SJSA1 (cell line): ENCODE results near the gene LGALS9. TPM values are rescaled to one million over a fixed set of nuclear protein-coding genes. Genes with fewer than 3 reads are reported as not detected.
"Not testable (repeated sequence)": the region's sequence is repeated elsewhere in the genome, so short reads cannot be mapped to it uniquely, and the experiment has no call there.

Source experiments
- DNase-seq, 2 experiments: peaks; one replicate each; pipeline ENCODE4 v3.0.0-alpha.2; 2015 to 2020; ENCODE audit warnings: low spot score in 2 of 2, low read depth in 1 of 2
- H3K27ac ChIP-seq: fragments of 250-450 bp; sonication (Bioruptor Pico); 2 replicates; pipeline ENCODE4 v1.5.1; 2020; ENCODE audit warnings: mild to moderate bottlenecking, moderate library complexity
- H3K27me3 ChIP-seq: fragments of 250-450 bp; sonication (Bioruptor Pico); replicated peaks from 2 replicates; pipeline ENCODE4 v1.5.1; 2020; ENCODE audit warnings: mild to moderate bottlenecking, moderate library complexity
- H3K36me3 ChIP-seq: fragments of 250-450 bp; sonication (Bioruptor Pico); 2 replicates; pipeline ENCODE4 v1.5.1; 2020; ENCODE audit warnings: mild to moderate bottlenecking
- H3K4me1 ChIP-seq: fragments of 250-450 bp; sonication (Bioruptor Pico); replicated peaks from 2 replicates; pipeline ENCODE4 v1.6.1; 2021; ENCODE audit warnings: mild to moderate bottlenecking
- H3K4me3 ChIP-seq: fragments of 250-450 bp; sonication (Bioruptor Pico); 2 replicates; pipeline ENCODE4 v1.5.1; 2020; ENCODE audit warnings: mild to moderate bottlenecking
- H3K9me3 ChIP-seq: fragments of 250-450 bp; sonication (Bioruptor Pico); replicated peaks from 2 replicates; pipeline ENCODE4 v1.5.1; 2020; ENCODE audit warnings: mild to moderate bottlenecking
- total RNA-seq: library from RNA; depleted of rRNA; stranded (reverse); fragments of >200 nt; shearing (Covaris generic); gene quantifications from 2 replicates; pipeline ENCODE4 v1.2.3, GENCODE V29; 2014; rRNA removed

LGALS9 gene
- total RNA-seq, 1 experiment from 2014 or later: 0.50 TPM

DNA sequence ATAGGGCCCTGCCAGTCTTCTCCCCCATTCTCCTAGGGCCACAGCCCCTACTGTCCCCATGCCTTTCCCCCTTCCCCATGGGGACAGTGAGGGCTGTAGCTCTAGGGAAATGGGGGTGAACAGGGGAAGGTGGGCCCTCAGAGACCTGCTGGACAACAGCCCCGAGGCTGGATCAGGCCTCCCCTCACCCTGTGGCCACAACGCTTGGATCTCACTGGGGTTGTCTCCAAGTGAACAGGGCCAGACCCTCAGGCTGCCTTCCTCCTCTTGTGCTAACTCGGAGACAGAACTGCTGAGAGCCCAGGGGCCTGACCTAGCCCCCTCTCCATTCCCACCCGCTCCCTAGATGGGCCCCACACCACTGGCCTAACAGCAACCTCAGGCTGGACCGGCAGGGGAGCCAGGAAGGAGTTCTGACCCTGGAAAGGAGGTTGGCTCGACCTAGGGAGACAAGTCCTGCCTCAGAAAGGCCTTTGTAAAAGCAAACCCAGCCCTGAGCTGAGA is 41.0 kb downstream of the LGALS9 start:
- DNase-seq, H3K9me3 ChIP-seq, H3K27me3 ChIP-seq, H3K4me3 ChIP-seq, H3K27ac ChIP-seq, H3K36me3 ChIP-seq, H3K4me1 ChIP-seq: not testable (repeated sequence)

DNA sequence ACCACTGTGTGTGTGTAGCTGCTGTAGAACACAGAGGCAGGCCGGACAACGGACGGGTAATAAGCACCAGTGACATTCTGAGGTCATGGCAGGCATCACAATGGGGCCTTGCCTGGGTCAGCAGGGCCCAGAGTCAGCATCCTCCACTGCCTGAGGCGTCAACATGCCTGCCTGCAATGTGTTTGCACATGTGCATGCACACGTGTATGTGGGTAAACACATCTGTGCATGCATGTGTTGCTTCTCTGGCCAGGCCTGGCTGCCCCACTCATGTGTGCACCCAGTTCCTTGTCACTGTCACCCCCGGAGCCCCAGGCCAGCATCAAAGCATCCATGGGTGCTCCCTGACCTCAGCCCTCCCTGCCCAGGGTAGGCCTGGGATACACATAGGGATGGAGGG is 43.3 kb downstream of the LGALS9 start:
- Histone ChIP-seq H3K27ac (no peak overlapping the region), H3K27me3 (no peaks in the 10 kb centered on the region), H3K9me3 (no peaks in the 10 kb centered on the region), H3K4me3 (no peak overlapping the region), H3K4me1 (no peaks in the 10 kb centered on the region), H3K36me3 (no peaks in the 10 kb centered on the region)
- DNase-seq: no peak

DNA sequence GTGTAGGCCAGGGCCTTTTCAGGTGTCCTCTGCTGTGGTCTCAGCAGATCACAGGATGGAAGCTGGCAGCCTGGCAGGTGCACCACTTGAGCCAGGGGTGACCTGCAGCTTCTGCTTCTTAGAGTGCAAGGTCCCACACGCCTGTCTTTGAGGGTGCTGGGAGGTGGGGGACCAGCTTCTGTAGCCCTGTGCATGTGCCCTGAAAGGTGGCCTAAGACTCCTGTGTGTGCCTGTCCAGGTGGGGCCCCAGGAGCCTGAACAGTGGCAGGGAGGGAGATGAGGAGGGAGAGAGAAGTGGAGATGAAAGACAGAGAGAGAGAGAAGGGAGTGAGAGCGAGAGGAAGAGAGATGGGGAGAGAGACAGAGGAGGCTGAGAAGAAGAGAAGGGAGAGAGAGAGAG is 46.2 kb downstream of the LGALS9 start:
- no peak for DNase-seq
- H3K9me3 ChIP-seq: no peaks in the 10 kb centered on the region

DNA sequence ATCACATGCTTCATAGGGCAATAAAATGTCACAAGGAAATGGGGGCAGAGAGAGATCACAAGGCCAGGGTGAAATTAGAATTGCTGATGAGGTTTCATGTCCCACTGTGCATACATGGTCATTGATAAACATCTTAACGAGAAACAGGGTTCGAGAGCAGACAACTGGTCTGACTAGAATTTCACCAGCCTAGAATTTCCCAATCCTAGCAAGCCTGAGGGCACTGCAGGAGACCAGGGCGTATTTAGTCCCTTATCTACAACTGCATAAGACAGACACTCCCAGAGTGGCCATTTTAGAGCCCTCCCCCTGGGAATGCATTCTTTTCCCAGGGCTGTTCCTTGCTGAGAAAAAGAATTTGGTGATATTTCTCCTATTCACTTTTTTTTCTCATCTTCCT is 55.3 kb downstream of the LGALS9 start:
- H3K36me3 ChIP-seq, H3K27me3 ChIP-seq, DNase-seq, H3K4me3 ChIP-seq, H3K4me1 ChIP-seq, H3K9me3 ChIP-seq, H3K27ac ChIP-seq: not testable (repeated sequence)

More for the DNA sequence above, 46.2 kb downstream of the LGALS9 start:
- H3K4me3 ChIP-seq: no peak overlapping the region
- H3K36me3 ChIP-seq: no peaks in the 10 kb centered on the region
- H3K27ac ChIP-seq: no peak overlapping the region
- H3K4me1 ChIP-seq: no peaks in the 10 kb centered on the region
- H3K27me3 ChIP-seq: 0 out of 2 replicates have a peak, but pooled peaks cover 4% of the 10 kb centered on the region

DNA sequence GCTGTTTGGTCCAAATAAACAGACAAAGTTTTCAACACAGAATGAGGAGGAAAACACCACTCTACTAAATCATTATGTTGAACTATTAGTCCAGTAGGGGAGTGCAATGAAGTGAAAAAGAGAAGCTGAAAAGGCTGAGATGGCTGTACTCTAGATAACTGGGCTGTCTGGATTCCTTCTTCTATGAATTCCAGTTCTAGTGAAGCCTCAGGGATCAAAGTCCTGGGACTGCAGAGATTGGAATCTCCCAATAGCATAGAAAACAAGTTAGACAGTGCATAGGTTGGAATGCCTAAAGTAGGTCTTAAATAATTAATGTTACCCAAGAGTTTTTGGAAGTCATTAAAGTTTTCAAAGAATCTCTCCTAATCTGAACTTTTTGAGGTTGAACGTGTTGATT is 59.9 kb downstream of the LGALS9 start:
- Histone ChIP-seq H3K9me3 (peaks cover 6% of the 10 kb centered on the region; the same call in 1 of the 2 replicates), H3K36me3 (no peaks in the 10 kb centered on the region), H3K27me3 (no peaks in the 10 kb centered on the region), H3K4me1 (no peaks in the 10 kb centered on the region), H3K4me3 (no peak overlapping the region), H3K27ac (no peak overlapping the region)
- DNase-seq: no peak

DNA sequence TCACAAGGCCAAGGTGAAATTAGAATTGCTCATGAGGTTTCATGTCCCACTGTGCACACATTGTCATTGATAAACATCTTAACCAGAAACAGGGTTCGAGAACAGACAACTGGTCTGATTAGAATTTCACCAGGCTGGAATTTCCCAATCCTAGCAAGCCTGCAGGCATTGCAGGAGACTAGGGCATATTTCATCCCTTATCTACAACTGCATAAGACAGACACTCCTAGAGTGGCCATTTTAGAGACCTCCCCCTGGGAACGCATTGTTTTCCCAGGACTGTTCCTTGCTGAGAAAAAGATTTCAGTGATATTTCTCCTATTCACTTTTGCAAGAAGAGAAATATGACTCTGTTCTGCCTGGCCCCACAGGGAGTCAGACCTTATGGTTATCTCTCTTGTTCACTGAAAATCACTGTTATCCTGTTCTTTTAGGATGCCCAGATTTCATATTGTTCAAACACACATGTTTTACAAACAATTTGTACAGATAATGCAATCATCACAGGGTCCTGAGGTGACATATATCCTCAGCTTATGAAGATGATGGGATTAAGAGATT is 64.3 kb downstream of the LGALS9 start:
- H3K27me3 ChIP-seq, H3K9me3 ChIP-seq, H3K4me1 ChIP-seq, H3K4me3 ChIP-seq, DNase-seq, H3K36me3 ChIP-seq, H3K27ac ChIP-seq: not testable (repeated sequence)

Other genes with a start within 250 kb of the LGALS9 start
- 5.9 and 7.7 TPM in 2 replicates for gene KSR1, start 174.7 kb upstream of the LGALS9 start, total RNA-seq
- gene NOS2, start 169.3 kb downstream of the LGALS9 start, total RNA-seq: not detected in 2 replicates